ENCODE results near the gene TRPV4. TPM values are rescaled to one million over a fixed set of nuclear protein-coding genes. Genes with fewer than 3 reads are reported as not detected.

The TRPV4 gene
- total RNA-seq, 3 donors from 2014 or later (not counting 1 experiment from before 2014, with no cell fraction given): not detected

DNA sequence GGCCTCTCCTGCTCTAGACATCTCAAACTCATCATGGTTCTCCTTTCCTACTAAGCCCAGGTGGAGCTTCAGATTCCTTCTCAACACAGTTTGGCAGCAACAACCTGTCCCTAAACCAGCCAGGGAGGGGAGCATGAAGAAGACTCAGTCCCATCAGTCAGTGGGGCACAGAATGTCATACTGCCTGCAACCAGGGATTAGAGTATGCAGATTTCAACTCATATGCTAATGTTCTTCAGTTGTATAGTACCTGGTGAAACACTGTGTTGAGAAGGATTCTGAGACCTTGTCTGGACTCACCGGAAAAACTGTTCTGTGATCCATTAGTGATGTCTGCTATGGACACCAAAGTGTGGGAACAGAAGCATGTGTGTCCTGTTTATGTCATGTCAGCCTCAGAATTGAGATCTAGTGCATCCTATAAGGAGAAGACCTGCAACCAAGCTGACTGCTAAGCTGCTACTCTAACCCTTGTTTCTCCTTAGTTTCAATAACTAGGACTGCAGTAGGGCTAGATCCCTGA, 43.6 kb downstream of the TRPV4 start:
- no peak for DNase-seq
- TF ChIP-seq, protein P1, sequence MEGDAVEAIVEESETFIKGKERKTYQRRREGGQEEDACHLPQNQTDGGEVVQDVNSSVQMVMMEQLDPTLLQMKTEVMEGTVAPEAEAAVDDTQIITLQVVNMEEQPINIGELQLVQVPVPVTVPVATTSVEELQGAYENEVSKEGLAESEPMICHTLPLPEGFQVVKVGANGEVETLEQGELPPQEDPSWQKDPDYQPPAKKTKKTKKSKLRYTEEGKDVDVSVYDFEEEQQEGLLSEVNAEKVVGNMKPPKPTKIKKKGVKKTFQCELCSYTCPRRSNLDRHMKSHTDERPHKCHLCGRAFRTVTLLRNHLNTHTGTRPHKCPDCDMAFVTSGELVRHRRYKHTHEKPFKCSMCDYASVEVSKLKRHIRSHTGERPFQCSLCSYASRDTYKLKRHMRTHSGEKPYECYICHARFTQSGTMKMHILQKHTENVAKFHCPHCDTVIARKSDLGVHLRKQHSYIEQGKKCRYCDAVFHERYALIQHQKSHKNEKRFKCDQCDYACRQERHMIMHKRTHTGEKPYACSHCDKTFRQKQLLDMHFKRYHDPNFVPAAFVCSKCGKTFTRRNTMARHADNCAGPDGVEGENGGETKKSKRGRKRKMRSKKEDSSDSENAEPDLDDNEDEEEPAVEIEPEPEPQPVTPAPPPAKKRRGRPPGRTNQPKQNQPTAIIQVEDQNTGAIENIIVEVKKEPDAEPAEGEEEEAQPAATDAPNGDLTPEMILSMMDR (IDR thresholded peaks at IDR 0.05): no peak
- H3K27ac Mint-ChIP-seq: no peak overlapping the region
- no peaks in the 10 kb centered on the region for H3K9me3 Mint-ChIP-seq
- WGBS (ENCODE audit: insufficient coverage): 93% methylated on average over 1 of the region's 1 CpG
- ATAC-seq: no peak
- Histone ChIP-seq H3K36me3 (ENCODE audit: control insufficient read depth, insufficient read depth, low read length) (no peaks in the 10 kb centered on the region), H3K27ac (ENCODE audit: low read length) (no peak overlapping the region), H3K4me3 (ENCODE audit: low read length) (no peak overlapping the region), H3K27me3 (ENCODE audit: control insufficient read depth, insufficient read depth, low read length) (peaks cover 3% of the 10 kb centered on the region), H3K9me3 (ENCODE audit: control insufficient read depth, insufficient read depth, low read length) (no peaks in the 10 kb centered on the region), H3K4me1 (ENCODE audit: control insufficient read depth, insufficient read depth, low read length) (no peaks in the 10 kb centered on the region)
- H3K4me3 Mint-ChIP-seq: no peak overlapping the region
- no peaks in the 10 kb centered on the region for H3K36me3 Mint-ChIP-seq
- no peaks in the 10 kb centered on the region for H3K4me1 Mint-ChIP-seq
- intact Hi-C loops (cut with micrococcal nuclease): no loop called here
- H3K27me3 Mint-ChIP-seq (ENCODE audit: low read depth in 2 of 2): peaks cover 6 to 11% of the 10 kb centered on the region in 2 donors

DNA sequence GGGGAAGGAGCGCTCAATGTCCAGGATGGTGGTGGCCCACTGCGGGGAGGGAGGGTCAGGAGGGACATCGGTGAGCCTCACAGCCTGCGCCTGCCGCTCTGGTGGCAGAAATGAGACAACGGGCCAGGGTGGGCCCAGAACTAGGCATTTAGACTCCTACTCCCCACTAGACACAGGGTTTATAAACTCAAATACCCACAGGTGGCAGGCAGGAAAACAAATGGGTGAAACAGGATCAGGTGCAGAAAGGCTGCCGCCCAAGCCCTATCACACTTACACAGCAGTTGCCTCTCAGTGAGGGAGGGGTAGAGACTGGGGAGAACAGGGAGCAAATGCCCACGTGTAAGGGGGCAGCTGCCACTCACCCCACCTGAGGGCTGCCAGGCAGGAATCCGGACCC, 46.4 kb downstream of the TRPV4 start:
- TF ChIP-seq, protein P1 (IDR thresholded peaks at IDR 0.05): no peak
- no peaks in the 10 kb centered on the region for H3K9me3 Mint-ChIP-seq

DNA sequence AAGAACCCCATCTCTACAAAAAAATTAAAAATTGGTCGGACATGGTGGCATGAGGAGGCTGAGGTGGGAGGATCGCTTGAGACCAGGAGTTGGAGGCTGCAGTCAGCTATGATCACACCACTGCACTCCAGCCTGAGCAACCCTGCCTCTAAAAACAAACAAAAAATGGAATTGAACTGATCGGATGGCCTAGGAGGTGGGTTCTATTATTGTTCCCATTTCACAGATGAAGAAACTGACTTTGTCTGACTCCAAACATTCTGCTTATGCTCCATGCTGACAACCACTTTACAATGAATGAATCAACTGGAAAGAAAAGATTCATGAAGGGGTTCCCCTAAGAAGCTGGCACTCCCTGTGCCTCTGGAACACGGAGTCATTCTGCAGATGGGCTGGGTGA, 47.3 kb downstream of the TRPV4 start:
- no peaks in the 10 kb centered on the region for H3K9me3 Mint-ChIP-seq
- Histone ChIP-seq H3K27ac (ENCODE audit: low read length) (no peak overlapping the region), H3K9me3 (ENCODE audit: control insufficient read depth, insufficient read depth, low read length) (no peaks in the 10 kb centered on the region), H3K36me3 (ENCODE audit: control insufficient read depth, insufficient read depth, low read length) (no peaks in the 10 kb centered on the region), H3K4me3 (ENCODE audit: low read length) (no peak overlapping the region), H3K27me3 (ENCODE audit: control insufficient read depth, insufficient read depth, low read length) (peaks cover 3% of the 10 kb centered on the region), H3K4me1 (ENCODE audit: control insufficient read depth, insufficient read depth, low read length) (no peaks in the 10 kb centered on the region)
- 100% methylated on average over 2 of the region's 4 CpGs for WGBS (ENCODE audit: insufficient coverage)
- intact Hi-C loops (cut with micrococcal nuclease): no loop called here
- peaks cover 0 to 19% of the 10 kb centered on the region in 2 donors for H3K4me1 Mint-ChIP-seq
- DNase-seq (no peak), ATAC-seq (no peak)
- no peaks in the 10 kb centered on the region for H3K36me3 Mint-ChIP-seq
- no peak overlapping the region for H3K4me3 Mint-ChIP-seq
- no peak overlapping the region for H3K27ac Mint-ChIP-seq
- H3K27me3 Mint-ChIP-seq (ENCODE audit: low read depth in 2 of 2): no peaks in the 10 kb centered on the region
- TF ChIP-seq, protein P1 (IDR thresholded peaks at IDR 0.05): no peak

More for the DNA sequence above, 46.4 kb downstream of the TRPV4 start:
- Mint-ChIP-seq H3K27me3 (ENCODE audit: low read depth in 2 of 2) (no peaks in the 10 kb centered on the region), H3K27ac (no peak overlapping the region), H3K36me3 (no peaks in the 10 kb centered on the region), H3K4me1 (peaks cover 0 to 14% of the 10 kb centered on the region in 2 donors), H3K4me3 (no peak overlapping the region)
- 90% methylated on average over 8 of the region's 9 CpGs for WGBS (ENCODE audit: insufficient coverage)
- DNase-seq: no peak
- Histone ChIP-seq H3K4me1 (ENCODE audit: control insufficient read depth, insufficient read depth, low read length) (no peaks in the 10 kb centered on the region), H3K36me3 (ENCODE audit: control insufficient read depth, insufficient read depth, low read length) (no peaks in the 10 kb centered on the region), H3K4me3 (ENCODE audit: low read length) (no peak overlapping the region), H3K27me3 (ENCODE audit: control insufficient read depth, insufficient read depth, low read length) (peaks cover 3% of the 10 kb centered on the region), H3K9me3 (ENCODE audit: control insufficient read depth, insufficient read depth, low read length) (no peaks in the 10 kb centered on the region), H3K27ac (ENCODE audit: low read length) (no peak overlapping the region)
- intact Hi-C loops (cut with micrococcal nuclease): no loop called here
- no peak for ATAC-seq

DNA sequence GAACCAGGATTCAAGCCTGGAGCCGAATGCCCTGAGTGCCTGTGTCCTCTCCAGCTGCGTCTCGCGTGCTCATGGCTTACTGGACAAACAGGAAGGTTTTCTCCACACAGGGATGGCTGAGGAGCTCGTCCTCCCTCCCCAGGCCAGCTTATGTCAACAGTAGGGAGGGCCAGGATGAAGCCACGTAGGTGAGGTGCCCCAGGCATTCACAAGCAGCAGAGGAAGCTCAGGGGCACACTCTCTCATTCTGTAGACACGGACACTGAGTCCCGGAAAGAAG, 49.3 kb downstream of the TRPV4 start:
- intact Hi-C loops (cut with micrococcal nuclease): no loop called here

More for the DNA sequence above, 49.3 kb downstream of the TRPV4 start:
- Mint-ChIP-seq H3K9me3 (no peaks in the 10 kb centered on the region), H3K4me3 (no peak overlapping the region), H3K4me1 (peaks cover 0 to 19% of the 10 kb centered on the region in 2 donors), H3K27me3 (ENCODE audit: low read depth in 2 of 2) (no peaks in the 10 kb centered on the region), H3K36me3 (no peaks in the 10 kb centered on the region), H3K27ac (no peak overlapping the region)
- Histone ChIP-seq H3K36me3 (ENCODE audit: control insufficient read depth, insufficient read depth, low read length) (no peaks in the 10 kb centered on the region), H3K4me3 (ENCODE audit: low read length) (no peak overlapping the region), H3K27me3 (ENCODE audit: control insufficient read depth, insufficient read depth, low read length) (peaks cover 3% of the 10 kb centered on the region), H3K27ac (ENCODE audit: low read length) (no peak overlapping the region), H3K4me1 (ENCODE audit: control insufficient read depth, insufficient read depth, low read length) (no peaks in the 10 kb centered on the region), H3K9me3 (ENCODE audit: control insufficient read depth, insufficient read depth, low read length) (no peaks in the 10 kb centered on the region)
- TF ChIP-seq, protein P1 (IDR thresholded peaks at IDR 0.05): no peak
- ATAC-seq: no peak
- 78% methylated on average over 8 of the region's 8 CpGs for WGBS (ENCODE audit: insufficient coverage)
- no peak for DNase-seq
